TTC549 (cell line): ENCODE results near the gene ZSCAN22.

Experiments
- FAIRE-seq: peaks from 2 replicates; lab custom pipeline; 2012; peaks lifted over from hg19 to GRCh38; lab: Jason Lieb, UNC

Gene ZSCAN22

GRCh38 chr19:58351990-58352755, 25.4 kb downstream of the ZSCAN22 start:
- no peak for FAIRE-seq

- FAIRE-seq, result no peak
Observed at GRCh38 chr19:58352760-58353671, 26.2 kb downstream of the ZSCAN22 start, which contains the start of gene A1BG. A1BG (minus strand) TSS chr19:58353492; CDS start chr19:58353437, 55 bp downstream.

- FAIRE-seq, result no peak
Observed at GRCh38 chr19:58353717-58354477, 27.1 kb downstream of the ZSCAN22 start.

DNA sequence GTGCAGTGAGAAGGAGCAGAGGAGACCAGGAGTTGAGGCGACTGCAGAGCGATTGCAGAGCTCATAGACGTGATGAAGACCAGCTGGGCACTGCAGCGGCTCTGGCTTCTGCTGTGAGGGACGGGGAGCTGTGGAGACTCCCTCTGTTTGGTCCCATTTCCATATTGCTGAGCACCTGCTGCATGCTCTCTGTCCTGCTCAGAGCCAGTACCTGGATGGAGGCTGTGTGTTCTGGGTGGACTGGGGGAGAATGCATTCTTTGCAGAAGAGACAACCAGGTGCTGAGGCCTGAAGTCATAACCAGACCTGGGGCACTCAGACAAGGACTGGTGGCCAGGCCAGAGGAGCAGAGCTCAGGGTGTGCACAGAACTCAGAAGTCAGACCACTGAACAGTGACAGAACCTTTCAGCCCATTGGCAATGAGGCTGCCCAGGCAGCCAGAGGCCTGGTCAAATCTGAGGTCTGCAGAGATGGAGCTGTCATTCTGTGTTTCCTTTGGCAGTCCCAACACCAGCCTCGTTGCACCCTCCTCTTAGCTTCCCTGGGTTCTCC, 27.8 kb downstream of the ZSCAN22 start:
- no peak for FAIRE-seq

- no peak for FAIRE-seq
Observed at GRCh38 chr19:58355215-58355796, 28.5 kb downstream of the ZSCAN22 start.

DNA sequence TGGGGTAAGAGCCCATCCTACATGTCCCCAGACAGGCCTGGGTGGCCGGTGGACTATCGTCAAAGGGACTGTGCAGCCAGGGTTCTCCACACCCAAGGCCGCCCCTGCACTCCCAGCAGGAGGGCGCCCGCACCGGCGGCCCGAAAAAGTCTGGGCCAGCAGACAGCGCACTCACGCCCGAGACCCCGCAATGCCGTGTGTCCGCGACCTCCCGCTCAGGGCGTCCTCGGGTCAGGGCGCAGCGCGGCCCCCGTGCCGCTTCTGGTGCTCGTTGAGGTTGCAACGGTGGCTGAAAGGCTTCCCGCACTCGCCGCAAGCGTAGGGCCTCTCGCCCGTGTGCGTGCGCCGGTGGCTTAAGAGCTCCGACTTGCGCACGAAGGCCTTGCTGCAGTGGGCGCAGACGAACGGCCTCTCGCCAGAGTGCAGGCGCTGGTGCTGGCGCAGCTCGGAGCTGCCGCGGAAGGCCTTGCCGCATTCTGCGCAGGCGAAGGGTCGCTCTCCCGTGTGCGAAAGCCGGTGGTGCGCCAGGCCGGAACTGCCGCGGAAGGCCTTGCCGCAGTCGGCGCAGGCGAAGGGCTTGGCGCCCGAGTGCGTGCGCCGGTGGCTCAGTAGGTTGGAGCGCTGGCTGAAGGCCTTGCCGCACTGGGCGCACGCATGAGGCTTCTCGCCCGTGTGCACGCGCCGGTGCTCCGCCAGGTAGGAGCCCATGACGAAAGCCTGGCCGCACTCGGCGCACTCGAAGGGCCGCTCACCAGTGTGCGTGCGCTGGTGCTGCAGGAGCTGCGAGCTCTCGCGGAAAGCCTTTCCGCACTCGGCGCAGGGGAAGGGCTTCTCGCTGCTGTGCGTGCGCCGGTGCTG, 29.3 kb downstream of the ZSCAN22 start:
- FAIRE-seq, result no peak

GRCh38 chr19:58356766-58357480, 30.1 kb downstream of the ZSCAN22 start:
- no peak for FAIRE-seq

- FAIRE-seq, result no peak
Observed at GRCh38 chr19:58357481-58358145, 30.8 kb downstream of the ZSCAN22 start.

DNA sequence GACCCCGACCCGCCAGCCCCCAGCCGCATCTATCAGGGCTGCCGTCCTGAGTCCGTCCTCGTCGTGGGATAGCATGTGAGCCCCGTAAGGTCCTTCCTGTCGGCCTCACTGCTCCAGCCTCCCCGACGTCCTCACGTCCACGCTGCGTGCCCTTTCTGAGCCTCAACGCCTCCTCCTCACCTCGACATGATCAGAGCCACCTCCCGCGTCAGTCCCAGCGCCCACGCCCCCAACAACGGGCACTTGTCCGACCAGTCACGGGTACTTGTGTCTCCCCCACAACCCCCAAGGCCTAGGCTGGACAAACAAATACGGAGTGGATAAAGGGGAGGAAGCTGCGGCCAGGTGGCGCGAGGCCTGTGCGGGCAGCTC, 35.1 kb downstream of the ZSCAN22 start:
- FAIRE-seq, result no peak

DNA sequence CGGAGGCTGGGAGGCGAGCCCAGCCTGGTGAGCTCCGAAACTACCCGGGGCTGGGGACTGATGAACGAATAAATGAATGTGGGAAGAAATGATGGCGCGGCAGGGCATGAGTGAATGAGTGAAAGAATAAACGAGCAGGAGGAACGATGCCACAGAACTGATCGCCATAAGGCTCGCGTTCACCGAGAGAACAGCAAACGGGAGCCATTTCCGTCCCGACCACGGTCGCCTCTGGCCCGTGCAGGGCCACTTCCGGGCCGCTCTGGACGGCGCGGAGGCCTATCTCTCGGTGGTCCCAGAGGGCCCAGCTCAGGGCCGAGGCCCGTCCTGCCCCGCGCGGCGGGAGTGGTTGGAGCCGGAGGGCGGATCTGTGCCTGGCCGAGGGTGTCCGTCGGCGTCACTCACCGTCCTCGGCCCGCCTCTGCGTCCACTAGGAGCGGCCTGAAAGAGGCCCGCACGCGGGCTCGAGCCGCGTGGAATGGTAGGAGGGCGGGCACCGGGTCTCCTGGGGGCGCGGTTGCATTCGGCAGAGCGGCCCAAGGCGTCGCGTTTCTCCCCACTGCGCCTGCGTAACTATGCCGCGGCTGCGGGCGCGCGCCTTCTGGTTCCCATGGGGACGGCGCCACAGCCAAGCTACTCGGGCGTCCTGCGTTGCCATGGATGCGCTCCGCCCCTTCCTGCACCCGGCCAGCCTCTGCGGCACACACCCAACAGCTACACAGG, 35.6 kb downstream of the ZSCAN22 start, which contains the start of gene ZNF497:
Gene ZNF497 (minus strand): TSS at position 480 of the 723 bp plus-strand sequence. CDS start 5,116 bp downstream, outside the sequence.
- peak; percentile 15 for FAIRE-seq

DNA sequence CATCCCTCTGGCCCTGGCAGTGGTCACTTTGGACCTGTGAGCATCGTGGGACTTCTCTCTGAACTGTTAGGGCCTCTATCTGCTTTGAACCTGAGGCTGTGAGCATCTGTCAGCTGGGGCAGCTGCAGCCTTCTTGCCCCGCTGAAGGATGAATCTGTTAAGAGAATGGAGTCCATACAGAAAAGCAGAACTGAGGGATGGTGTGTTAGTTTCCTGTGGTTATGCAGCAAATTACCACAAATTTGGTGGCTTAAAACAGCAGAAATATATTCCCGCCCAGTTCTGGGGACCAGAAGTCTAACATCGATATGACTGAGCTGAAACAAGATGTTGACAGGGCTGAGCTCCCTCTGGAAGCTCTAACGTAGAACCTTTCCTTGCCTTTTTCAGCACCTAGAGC, 37.4 kb downstream of the ZSCAN22 start:
- FAIRE-seq, result no peak

- FAIRE-seq, result no peak
Observed at GRCh38 chr19:58366585-58367430, 40.0 kb downstream of the ZSCAN22 start.

DNA sequence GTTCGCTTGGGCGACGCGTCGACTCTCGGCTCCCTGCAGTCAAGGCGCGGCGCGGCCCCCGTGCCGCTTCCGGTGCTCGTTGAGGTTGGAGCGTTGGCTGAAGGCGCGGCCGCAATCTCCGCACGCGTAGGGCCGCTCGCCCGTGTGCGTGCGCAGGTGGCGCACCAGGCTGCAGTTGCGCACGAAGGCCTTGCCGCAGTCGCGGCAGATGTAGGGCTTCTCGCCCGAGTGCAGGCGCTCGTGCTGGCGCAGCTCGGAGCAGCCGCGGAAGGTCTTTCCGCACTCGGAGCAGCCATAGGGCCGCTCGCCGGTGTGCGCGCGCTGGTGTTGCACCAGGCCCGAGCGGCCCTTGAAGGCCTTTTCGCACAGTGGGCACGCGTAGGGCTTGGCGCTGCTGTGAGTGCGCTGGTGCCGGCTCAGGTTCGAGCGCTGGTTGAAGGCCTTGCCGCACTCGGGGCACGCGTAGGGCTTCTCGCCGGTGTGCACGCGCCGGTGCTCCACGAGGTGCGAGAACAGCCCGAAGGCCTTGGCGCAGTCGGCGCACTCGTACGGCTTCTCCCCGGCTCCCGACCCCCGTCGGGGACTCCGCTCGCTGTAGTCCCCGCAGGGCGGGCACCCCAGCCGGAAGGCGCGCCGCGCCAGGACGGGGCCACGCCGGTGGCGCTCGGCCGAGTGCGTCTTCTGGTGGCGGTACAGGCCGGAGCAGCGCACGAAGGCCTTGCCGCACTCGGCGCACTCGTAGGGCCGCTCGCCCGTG, 41.1 kb downstream of the ZSCAN22 start:
- no peak for FAIRE-seq

DNA sequence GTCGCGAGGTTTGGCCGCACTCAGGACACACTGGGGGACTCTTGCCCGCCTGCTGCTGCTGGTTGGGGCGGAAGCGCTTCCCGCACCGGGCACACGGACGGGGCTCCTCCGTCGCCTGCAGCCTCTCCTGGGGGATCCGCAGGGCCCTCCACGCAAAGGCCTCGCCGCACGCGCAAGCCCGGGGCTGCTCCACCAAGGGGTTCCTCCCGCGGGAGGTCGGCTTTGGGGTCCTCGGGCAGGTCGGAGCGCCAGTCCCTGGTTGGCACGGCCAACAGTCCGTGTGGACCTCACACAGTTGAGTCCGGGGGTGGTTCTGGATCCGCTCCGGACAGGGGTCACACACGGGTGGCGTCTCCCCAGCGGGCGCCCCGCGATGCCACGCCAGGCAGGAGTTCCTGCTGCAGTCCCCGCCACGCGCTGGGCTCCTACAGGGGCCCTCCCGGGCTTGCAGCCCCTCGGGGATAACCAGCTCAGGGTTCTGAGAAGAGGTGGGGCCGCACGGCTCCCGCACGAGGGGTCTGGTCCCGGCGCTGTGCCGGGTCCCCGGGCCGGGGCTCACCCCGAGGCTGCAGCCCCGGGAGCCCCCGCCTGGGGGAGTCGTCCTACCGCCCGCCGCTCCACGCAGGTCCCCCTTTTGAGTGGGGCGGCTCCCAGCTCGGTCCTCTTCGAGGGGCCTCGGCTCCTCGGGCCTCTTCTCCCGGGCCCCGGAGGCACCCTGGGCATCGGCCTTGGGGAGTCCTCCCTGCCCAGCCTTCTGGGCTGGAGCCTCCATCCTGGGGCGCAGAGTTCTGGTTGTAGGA, 42.0 kb downstream of the ZSCAN22 start:
- FAIRE-seq, result no peak

- FAIRE-seq, result no peak
Observed at GRCh38 chr19:58372311-58373133, 45.7 kb downstream of the ZSCAN22 start.
